ENCODE data around the gene ERC1.

- TF ChIP-seq ZNF48 (tag by site-specific recombination; IDR thresholded peaks at IDR 0.05): no peak
- no peak for TF ChIP-seq CTCF (tag by site-specific recombination; IDR thresholded peaks at IDR 0.05)
Measured at GRCh38 chr12:1356285-1356684, 365.3 kb downstream of the ERC1 start.
